ENCODE results near the gene KLHL2.
"Not testable (repeated sequence)": the region's sequence is repeated elsewhere in the genome, so short reads cannot be mapped to it uniquely, and the experiment has no call there.

The KLHL2 gene

GRCh38 chr4:165175879-165176278, 31.5 kb upstream of the KLHL2 start:
- no peak for DNase-seq (ENCODE audit: extremely low read depth, insufficient read length)
- Histone ChIP-seq H3K36me3 (ENCODE audit: control insufficient read depth, insufficient read depth, low read length) (no peaks in the 10 kb centered on the region), H3K4me3 (replicated peaks; ENCODE audit: low read depth, low read length) (no peak overlapping the region), H3K27me3 (replicated peaks; ENCODE audit: control insufficient read depth, insufficient read depth, low read length) (no peaks in the 10 kb centered on the region)
- no peak for TF ChIP-seq CTCF (IDR thresholded peaks at IDR 0.05; ENCODE audit: insufficient read depth, low read length, poor library complexity, severe bottlenecking)

DNA sequence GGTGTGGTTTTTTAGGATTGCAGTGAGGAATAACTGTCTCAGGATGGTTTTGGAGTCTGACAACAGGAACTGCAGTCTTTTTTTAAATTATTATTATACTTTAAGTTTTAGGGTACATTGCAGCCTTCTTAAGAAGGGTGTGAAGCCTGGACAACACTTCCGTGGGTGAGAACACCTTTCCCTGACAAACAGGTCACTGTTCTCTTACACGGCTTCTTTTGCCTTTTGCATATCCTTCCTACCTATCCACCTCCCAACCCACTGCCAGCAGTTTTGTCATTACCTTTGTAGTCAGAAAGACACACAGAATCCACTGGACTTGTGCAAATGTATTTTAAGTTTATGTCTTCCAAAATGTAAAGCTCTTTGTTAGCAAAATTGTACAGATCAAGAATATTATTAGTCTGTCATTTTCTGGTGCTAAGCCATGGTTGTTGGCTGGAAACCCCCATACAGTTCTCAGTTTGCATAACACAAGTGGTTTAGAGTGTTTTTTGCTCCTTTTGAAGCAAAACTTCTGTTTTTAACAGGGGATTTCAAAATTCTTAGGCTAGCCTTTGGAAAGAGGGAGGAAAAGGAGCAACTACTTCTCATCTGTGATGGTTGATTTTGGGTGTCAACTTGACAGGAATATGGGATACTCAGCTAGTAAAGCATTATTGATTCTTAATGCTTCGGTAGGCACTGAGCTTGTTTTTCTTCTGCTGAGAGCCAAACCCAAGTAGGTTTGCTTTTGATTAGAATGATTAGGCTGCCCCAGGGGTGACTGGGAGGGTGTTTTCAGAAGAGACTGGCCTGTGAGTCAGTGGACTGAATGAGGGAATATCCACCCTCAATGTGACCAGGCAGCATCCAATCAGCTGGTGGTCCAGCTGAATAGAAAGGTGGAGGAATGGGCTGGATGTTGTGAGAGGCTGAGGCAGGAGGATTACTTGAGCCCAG, 29.4 kb upstream of the KLHL2 start:
- peak; percentile 6 for DNase-seq (ENCODE audit: extremely low read depth, insufficient read length)
- Histone ChIP-seq H3K4me3 (replicated peaks; ENCODE audit: low read depth, low read length) (no peak overlapping the region), H3K27me3 (replicated peaks; ENCODE audit: control insufficient read depth, insufficient read depth, low read length) (no peaks in the 10 kb centered on the region), H3K36me3 (ENCODE audit: control insufficient read depth, insufficient read depth, low read length) (no peaks in the 10 kb centered on the region)
- TF ChIP-seq CTCF (IDR thresholded peaks at IDR 0.05; ENCODE audit: insufficient read depth, low read length, poor library complexity, severe bottlenecking), result no peak

- Histone ChIP-seq H3K36me3 (ENCODE audit: control insufficient read depth, insufficient read depth, low read length) (no peaks in the 10 kb centered on the region), H3K4me3 (replicated peaks; ENCODE audit: low read depth, low read length) (no peak overlapping the region), H3K27me3 (replicated peaks; ENCODE audit: control insufficient read depth, insufficient read depth, low read length) (no peaks in the 10 kb centered on the region)
- no peak for TF ChIP-seq CTCF (IDR thresholded peaks at IDR 0.05; ENCODE audit: insufficient read depth, low read length, poor library complexity, severe bottlenecking)
- DNase-seq (ENCODE audit: extremely low read depth, insufficient read length), result no peak
Measured at GRCh38 chr4:165184220-165184619, 23.1 kb upstream of the KLHL2 start.

DNA sequence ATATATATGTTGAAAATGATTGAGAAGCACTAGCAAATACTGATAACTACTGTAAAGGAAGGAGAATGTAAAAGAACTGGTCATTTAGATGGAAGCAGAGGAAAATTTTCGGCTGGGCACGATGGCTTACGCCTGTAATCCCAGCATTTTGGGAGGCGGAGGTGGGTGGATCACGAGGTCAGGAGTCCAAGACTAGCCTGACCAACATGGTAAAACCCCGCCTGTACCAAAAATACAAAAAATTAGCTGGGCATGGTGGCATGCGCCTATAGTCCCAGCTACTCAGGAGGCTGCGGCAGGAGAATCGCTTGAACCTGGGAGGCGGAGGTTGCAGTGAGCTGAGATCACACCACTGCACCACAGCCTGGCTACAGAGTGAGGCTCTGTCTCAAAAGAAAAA, 22.4 kb upstream of the KLHL2 start:
- DNase-seq (ENCODE audit: extremely low read depth, insufficient read length); H3K27me3 ChIP-seq (replicated peaks; ENCODE audit: control insufficient read depth, insufficient read depth, low read length); H3K4me3 ChIP-seq (replicated peaks; ENCODE audit: low read depth, low read length); H3K36me3 ChIP-seq (ENCODE audit: control insufficient read depth, insufficient read depth, low read length): not testable (repeated sequence)

DNA sequence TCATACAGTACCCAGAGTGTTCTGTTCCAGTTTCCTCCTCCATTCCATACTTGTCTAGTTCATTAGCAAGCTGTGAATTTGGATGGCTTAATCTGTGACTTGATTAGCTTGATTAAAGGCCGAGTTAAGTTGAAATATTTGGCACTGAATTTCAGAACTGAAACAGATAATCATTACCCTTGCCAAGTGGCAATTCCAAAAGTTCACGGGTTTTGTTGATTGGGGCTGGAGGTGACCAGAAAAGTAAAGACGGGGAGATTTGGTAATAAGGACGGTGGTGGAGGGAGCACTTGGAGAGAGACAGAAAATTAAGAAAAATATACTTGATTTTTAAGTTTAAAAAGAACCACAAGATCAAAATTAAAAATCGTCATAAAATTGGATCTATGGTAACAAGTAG, 21.9 kb upstream of the KLHL2 start:
- no peaks in the 10 kb centered on the region for H3K27me3 ChIP-seq (replicated peaks; ENCODE audit: control insufficient read depth, insufficient read depth, low read length)
- TF ChIP-seq CTCF (IDR thresholded peaks at IDR 0.05; ENCODE audit: insufficient read depth, low read length, poor library complexity, severe bottlenecking), result no peak
- no peak for DNase-seq (ENCODE audit: extremely low read depth, insufficient read length)
- H3K4me3 ChIP-seq (replicated peaks; ENCODE audit: low read depth, low read length), result no peak overlapping the region
- no peaks in the 10 kb centered on the region for H3K36me3 ChIP-seq (ENCODE audit: control insufficient read depth, insufficient read depth, low read length)

GRCh38 chr4:165190591-165191347, 16.6 kb upstream of the KLHL2 start:
- Histone ChIP-seq H3K27me3 (replicated peaks; ENCODE audit: control insufficient read depth, insufficient read depth, low read length) (no peaks in the 10 kb centered on the region), H3K4me3 (replicated peaks; ENCODE audit: low read depth, low read length) (no peak overlapping the region), H3K36me3 (ENCODE audit: control insufficient read depth, insufficient read depth, low read length) (no peaks in the 10 kb centered on the region)
- no peak for TF ChIP-seq CTCF (IDR thresholded peaks at IDR 0.05; ENCODE audit: insufficient read depth, low read length, poor library complexity, severe bottlenecking)
- DNase-seq (ENCODE audit: extremely low read depth, insufficient read length), result no peak
